H1 (cell line): ENCODE measurements around the gene CBY1. TPM values are rescaled to one million over a fixed set of nuclear protein-coding genes. Genes with fewer than 3 reads are reported as not detected.

ENCODE experiments used
- BCL11A ChIP-seq, 2 experiments: IDR thresholded peaks; one replicate each; pipeline ENCODE4 v1.6.1; 2011; ENCODE audit warnings: low read depth in 2 of 2, low read length in 2 of 2, mild to moderate bottlenecking in 2 of 2
- CEBPB ChIP-seq: IDR thresholded peaks from 2 replicates; pipeline ENCODE4 v1.6.1; 2012; ENCODE audit warnings: low read depth, low read length
- CHD2 ChIP-seq: IDR thresholded peaks from 2 replicates; pipeline ENCODE4 v1.6.1; 2012; ENCODE audit warnings: low read length, improper control_type of control experiment
- MAX ChIP-seq: IDR thresholded peaks from 2 replicates; pipeline ENCODE4 v1.6.1; 2012; ENCODE audit warnings: inconsistent platforms
- POU5F1 ChIP-seq: IDR thresholded peaks from 2 replicates; pipeline ENCODE4 v1.6.1; 2011; ENCODE audit warnings: low read depth, mild to moderate bottlenecking, low read length, moderate library complexity
- RAD21 ChIP-seq, 2 experiments: IDR thresholded peaks in 1 of 2; conservative IDR thresholded peaks in 1 of 2; 2 replicates each; pipeline ENCODE4 v1.6.1; 2011; ENCODE audit warnings: low read depth in 2 of 2, low read length in 2 of 2, improper control_type of control experiment in 1 of 2, inconsistent platforms in 1 of 2, mild to moderate bottlenecking in 1 of 2, moderate library complexity in 1 of 2
- SAP30 ChIP-seq: fragments of 300-600 bp; sonication (generic); IDR thresholded peaks from 2 replicates; pipeline ENCODE4 v1.7.1; 2012; ENCODE audit warnings: low read length, moderate library complexity, mild to moderate bottlenecking, inconsistent platforms; ENCODE audit not compliant: insufficient read depth, insufficient replicate concordance
- SIRT6 ChIP-seq: IDR thresholded peaks from one replicate; pipeline ENCODE4 v1.7.1; 2012; ENCODE audit warnings: low read length, inconsistent platforms
- polyA plus RNA-seq, 7 experiments: library from polyadenylated mRNA; depleted of rRNA in 3 of 7; stranded (reverse) in 5 of 7; unstranded in 2 of 7; fragments of >200 nt in 5 of 7; fragments of 200-250 nt in 2 of 7; gene quantifications; 1 replicate in 5 of 7; 2 replicates in 1 of 7; 4 replicates in 1 of 7; pipeline versions ENCODE4 v1.2.1 to v1.2.3, GENCODE V29; 2011 to 2013; ENCODE audit warnings: missing spikeins in 2 of 7, mixed read lengths in 2 of 7
- total RNA-seq: library from RNA; stranded (reverse); fragmentation: NEBNext Ultra II Directional; extraction: Animal tissue kit (Norgen Biotek cat#: 25700); gene quantifications from 2 replicates; pipeline ENCODE4 v1.2.1, GENCODE V29; 2021
- TF ChIP-seq, protein P1 (sequence below): fragments of 300-600 bp; sonication (generic); IDR thresholded peaks from 2 replicates; pipeline ENCODE4 v1.7.1; 2012; ENCODE audit warnings: low read length, moderate library complexity, mild to moderate bottlenecking, inconsistent platforms; ENCODE audit not compliant: insufficient replicate concordance

The CBY1 gene
- total and polyA plus RNA-seq, 2 of the 8 experiments (the other 6 are each of a cell fraction or from before 2014, with no cell fraction given), result 23.2 to 30.2 TPM

DNA sequence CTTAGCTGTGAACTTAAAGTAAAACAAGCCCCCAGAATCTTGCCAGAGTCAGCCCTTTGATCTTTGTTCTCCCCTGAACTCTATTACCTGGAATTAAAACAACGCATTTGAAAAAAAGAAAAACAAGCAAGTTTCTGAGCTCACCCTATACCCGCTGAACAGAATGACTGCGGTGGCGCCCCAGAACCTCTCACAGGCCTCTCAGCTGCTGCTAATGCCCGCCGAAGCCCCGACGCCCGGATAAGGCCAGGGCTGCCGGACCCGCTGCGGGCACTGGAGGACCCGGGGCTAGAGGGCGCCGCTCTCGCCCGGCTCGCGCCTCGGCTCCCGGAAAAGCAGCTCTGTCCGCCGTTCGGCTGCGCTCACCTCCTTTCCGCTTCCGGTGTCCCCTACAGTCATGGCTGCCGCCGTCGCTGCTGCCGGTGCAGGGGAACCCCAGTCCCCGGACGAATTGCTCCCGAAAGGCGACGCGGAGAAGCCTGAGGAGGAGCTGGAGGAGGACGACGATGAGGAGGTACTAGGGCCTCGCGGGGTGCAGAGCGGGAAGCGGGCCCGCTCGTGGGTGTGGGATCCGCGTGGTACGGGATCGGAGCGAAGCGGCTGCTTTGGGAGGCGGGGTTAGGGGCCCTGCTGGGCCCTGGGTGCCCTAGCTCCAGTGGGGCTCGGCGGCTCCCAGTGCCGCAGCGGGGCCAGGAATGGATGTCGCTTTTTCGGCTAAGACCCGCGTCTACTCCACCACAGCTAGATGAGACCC lies 25.3 kb downstream of the CBY1 start, which contains the start of gene TOMM22 (continued):
- TF ChIP-seq, protein P1, sequence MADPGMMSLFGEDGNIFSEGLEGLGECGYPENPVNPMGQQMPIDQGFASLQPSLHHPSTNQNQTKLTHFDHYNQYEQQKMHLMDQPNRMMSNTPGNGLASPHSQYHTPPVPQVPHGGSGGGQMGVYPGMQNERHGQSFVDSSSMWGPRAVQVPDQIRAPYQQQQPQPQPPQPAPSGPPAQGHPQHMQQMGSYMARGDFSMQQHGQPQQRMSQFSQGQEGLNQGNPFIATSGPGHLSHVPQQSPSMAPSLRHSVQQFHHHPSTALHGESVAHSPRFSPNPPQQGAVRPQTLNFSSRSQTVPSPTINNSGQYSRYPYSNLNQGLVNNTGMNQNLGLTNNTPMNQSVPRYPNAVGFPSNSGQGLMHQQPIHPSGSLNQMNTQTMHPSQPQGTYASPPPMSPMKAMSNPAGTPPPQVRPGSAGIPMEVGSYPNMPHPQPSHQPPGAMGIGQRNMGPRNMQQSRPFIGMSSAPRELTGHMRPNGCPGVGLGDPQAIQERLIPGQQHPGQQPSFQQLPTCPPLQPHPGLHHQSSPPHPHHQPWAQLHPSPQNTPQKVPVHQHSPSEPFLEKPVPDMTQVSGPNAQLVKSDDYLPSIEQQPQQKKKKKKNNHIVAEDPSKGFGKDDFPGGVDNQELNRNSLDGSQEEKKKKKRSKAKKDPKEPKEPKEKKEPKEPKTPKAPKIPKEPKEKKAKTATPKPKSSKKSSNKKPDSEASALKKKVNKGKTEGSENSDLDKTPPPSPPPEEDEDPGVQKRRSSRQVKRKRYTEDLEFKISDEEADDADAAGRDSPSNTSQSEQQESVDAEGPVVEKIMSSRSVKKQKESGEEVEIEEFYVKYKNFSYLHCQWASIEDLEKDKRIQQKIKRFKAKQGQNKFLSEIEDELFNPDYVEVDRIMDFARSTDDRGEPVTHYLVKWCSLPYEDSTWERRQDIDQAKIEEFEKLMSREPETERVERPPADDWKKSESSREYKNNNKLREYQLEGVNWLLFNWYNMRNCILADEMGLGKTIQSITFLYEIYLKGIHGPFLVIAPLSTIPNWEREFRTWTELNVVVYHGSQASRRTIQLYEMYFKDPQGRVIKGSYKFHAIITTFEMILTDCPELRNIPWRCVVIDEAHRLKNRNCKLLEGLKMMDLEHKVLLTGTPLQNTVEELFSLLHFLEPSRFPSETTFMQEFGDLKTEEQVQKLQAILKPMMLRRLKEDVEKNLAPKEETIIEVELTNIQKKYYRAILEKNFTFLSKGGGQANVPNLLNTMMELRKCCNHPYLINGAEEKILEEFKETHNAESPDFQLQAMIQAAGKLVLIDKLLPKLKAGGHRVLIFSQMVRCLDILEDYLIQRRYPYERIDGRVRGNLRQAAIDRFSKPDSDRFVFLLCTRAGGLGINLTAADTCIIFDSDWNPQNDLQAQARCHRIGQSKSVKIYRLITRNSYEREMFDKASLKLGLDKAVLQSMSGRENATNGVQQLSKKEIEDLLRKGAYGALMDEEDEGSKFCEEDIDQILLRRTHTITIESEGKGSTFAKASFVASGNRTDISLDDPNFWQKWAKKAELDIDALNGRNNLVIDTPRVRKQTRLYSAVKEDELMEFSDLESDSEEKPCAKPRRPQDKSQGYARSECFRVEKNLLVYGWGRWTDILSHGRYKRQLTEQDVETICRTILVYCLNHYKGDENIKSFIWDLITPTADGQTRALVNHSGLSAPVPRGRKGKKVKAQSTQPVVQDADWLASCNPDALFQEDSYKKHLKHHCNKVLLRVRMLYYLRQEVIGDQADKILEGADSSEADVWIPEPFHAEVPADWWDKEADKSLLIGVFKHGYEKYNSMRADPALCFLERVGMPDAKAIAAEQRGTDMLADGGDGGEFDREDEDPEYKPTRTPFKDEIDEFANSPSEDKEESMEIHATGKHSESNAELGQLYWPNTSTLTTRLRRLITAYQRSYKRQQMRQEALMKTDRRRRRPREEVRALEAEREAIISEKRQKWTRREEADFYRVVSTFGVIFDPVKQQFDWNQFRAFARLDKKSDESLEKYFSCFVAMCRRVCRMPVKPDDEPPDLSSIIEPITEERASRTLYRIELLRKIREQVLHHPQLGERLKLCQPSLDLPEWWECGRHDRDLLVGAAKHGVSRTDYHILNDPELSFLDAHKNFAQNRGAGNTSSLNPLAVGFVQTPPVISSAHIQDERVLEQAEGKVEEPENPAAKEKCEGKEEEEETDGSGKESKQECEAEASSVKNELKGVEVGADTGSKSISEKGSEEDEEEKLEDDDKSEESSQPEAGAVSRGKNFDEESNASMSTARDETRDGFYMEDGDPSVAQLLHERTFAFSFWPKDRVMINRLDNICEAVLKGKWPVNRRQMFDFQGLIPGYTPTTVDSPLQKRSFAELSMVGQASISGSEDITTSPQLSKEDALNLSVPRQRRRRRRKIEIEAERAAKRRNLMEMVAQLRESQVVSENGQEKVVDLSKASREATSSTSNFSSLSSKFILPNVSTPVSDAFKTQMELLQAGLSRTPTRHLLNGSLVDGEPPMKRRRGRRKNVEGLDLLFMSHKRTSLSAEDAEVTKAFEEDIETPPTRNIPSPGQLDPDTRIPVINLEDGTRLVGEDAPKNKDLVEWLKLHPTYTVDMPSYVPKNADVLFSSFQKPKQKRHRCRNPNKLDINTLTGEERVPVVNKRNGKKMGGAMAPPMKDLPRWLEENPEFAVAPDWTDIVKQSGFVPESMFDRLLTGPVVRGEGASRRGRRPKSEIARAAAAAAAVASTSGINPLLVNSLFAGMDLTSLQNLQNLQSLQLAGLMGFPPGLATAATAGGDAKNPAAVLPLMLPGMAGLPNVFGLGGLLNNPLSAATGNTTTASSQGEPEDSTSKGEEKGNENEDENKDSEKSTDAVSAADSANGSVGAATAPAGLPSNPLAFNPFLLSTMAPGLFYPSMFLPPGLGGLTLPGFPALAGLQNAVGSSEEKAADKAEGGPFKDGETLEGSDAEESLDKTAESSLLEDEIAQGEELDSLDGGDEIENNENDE, result no peak
- no peak for TF ChIP-seq SIRT6
- no peak for TF ChIP-seq BCL11A (IDR thresholded peaks at IDR 0.05; ENCODE audit: low read depth in 2 of 2, low read length in 2 of 2)
- TF ChIP-seq SAP30, result no peak
- TF ChIP-seq POU5F1, result no peak
- peak; percentile 21 to 43; a peak in 2 of 4 replicates for TF ChIP-seq RAD21 (IDR thresholded peaks at IDR 0.05 in 1 of 2, conservative IDR thresholded peaks at IDR 0.05 in 1 of 2; ENCODE audit: low read depth in 2 of 2, low read length in 2 of 2)
- no peak for TF ChIP-seq CEBPB
- TF ChIP-seq MAX, result peak; percentile 72
- no peak for TF ChIP-seq CHD2
